MG63 (cell line): ENCODE data around the gene TMTC2. TPM values are rescaled to one million over a fixed set of nuclear protein-coding genes. Genes with fewer than 3 reads are reported as not detected.

ENCODE experiments used
- DNase-seq: peaks from one replicate; pipeline ENCODE4 v3.0.0-alpha.2; 2020
- H3K27me3 ChIP-seq: fragments of 250-450 bp; sonication (Bioruptor Pico); 2 replicates; pipeline ENCODE4 v1.5.1; 2020; ENCODE audit warnings: mild to moderate bottlenecking, moderate library complexity
- H3K36me3 ChIP-seq: fragments of 250-450 bp; sonication (Bioruptor Pico); 2 replicates; pipeline ENCODE4 v1.5.1; 2020; ENCODE audit warnings: mild to moderate bottlenecking, moderate library complexity
- H3K4me3 ChIP-seq: fragments of 250-450 bp; sonication (Bioruptor Pico); 2 replicates; pipeline ENCODE4 v1.5.1; 2020; ENCODE audit warnings: mild to moderate bottlenecking, moderate library complexity
- H3K9me3 ChIP-seq: fragments of 250-450 bp; sonication (Bioruptor Pico); 2 replicates; pipeline ENCODE4 v1.5.1; 2020; ENCODE audit warnings: mild to moderate bottlenecking, moderate library complexity
- total RNA-seq: library from RNA; depleted of rRNA; stranded (reverse); fragments of >200 nt; shearing (Covaris generic); gene quantifications from 2 replicates; pipeline ENCODE4 v1.2.3, GENCODE V29; 2014; ENCODE audit warnings: low replicate concordance

TMTC2 gene
- total RNA-seq, 1 experiment from 2014 or later = 1.8 TPM

DNA sequence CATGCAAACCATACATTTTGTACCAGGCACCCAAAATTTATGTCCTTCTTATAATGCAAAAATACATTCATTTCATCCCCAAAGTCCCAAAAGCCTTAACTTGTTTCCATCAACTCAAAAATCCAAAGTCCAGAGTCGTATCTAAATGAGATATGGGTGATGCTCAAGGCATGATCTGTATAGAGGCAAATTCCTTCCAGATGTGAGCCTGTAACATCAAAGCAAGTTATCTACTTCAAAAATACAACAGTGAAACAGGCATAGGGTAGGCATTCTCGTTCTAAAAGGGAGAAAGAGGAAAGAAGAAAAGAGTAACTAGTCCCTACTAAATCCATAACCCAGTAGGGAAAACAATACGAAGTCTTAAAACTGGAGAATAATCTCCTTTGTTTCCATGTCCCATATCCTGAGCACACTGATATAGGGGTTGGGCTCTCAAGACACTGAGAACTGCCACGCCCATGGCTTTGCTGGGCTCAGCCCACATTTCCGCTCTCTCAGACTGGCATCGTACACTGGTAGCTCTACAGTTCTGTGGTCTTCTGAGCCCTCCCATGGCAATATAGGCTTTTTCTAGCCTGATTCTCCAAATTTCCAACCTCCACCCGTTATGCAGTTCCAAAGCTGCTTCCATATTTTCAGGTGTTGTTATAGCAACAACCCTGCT, 232.8 kb downstream of the TMTC2 start:
- Histone ChIP-seq H3K9me3 (no peaks in the 10 kb centered on the region), H3K27me3 (no peaks in the 10 kb centered on the region), H3K4me3 (no peak overlapping the region), H3K36me3 (no peaks in the 10 kb centered on the region)
- DNase-seq = no peak

- H3K9me3 ChIP-seq = no peaks in the 10 kb centered on the region
- H3K36me3 ChIP-seq = no peaks in the 10 kb centered on the region
- no peaks in the 10 kb centered on the region for H3K27me3 ChIP-seq
- DNase-seq = no peak
- no peak overlapping the region for H3K4me3 ChIP-seq
These were observed 237.2 kb downstream of the TMTC2 start for GRCh38 chr12:82923935-82924334.

GRCh38 chr12:82926630-82927029, 239.9 kb downstream of the TMTC2 start:
- DNase-seq = no peak
- no peak overlapping the region for H3K4me3 ChIP-seq
- no peaks in the 10 kb centered on the region for H3K27me3 ChIP-seq
- H3K9me3 ChIP-seq = no peaks in the 10 kb centered on the region
- no peaks in the 10 kb centered on the region for H3K36me3 ChIP-seq

DNA sequence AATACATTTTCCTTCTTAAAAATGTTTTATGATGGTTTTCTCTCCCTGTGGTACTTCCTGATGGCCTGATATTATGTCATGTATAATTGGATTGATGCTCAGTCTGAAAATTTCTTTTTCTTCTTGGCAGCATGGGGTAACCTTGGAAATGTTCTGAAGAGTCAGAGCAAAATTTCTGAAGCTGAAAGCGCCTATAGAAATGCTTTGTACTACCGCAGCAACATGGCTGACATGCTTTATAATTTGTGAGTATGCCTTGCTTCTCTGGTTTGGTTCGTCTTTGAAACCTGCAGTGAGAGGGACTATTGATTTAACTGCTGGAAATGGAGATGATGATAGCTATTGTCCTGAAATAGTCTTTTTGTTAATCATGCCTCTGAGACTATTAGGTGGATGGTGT, 243.6 kb downstream of the TMTC2 start:
- DNase-seq = no peak
- Histone ChIP-seq H3K9me3 (no peaks in the 10 kb centered on the region), H3K36me3 (no peaks in the 10 kb centered on the region), H3K27me3 (no peaks in the 10 kb centered on the region), H3K4me3 (no peak overlapping the region)

DNA sequence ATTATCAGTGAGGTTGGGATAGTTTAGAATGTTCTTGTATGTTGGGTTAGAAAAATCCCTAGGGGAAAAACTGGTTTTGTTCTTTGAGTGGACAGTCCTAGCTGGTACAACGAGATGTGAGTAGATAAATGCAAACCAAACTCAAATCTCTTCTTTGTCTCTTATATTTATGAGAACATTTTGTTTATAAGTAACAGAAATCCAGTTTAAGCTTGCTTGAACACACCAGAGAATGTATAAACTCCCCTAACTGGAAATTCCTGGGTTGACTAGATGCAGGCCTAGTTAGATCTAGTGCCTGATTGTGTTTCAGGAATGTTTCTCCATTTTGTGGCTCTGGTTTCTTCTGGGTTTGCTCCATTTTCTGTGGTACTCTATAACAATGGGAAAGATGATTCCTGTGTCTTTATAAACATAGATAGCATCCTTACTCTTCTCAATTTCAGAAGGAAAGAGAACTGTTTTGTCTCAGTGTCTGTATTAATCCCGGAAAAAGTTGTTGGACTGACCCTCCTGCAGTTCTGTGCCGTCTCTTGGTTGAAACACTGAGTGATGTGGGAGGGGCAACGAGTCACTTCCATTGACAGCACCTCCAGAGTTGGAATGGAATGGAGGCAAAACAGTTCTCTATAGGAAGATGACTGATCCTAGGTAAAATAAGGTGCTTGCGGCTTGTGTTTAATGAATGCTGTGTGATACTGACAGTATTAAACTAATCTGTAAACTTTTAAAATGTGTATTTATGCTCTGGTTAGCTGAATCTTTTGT, 244.8 kb downstream of the TMTC2 start:
- Histone ChIP-seq H3K27me3 (no peaks in the 10 kb centered on the region), H3K4me3 (no peak overlapping the region), H3K9me3 (no peaks in the 10 kb centered on the region), H3K36me3 (no peaks in the 10 kb centered on the region)
- no peak for DNase-seq

GRCh38 chr12:82937151-82937550, 250.4 kb downstream of the TMTC2 start:
- no peak for DNase-seq
- H3K9me3 ChIP-seq = no peaks in the 10 kb centered on the region
- no peaks in the 10 kb centered on the region for H3K27me3 ChIP-seq
- H3K4me3 ChIP-seq = no peak overlapping the region
- H3K36me3 ChIP-seq = no peaks in the 10 kb centered on the region

DNA sequence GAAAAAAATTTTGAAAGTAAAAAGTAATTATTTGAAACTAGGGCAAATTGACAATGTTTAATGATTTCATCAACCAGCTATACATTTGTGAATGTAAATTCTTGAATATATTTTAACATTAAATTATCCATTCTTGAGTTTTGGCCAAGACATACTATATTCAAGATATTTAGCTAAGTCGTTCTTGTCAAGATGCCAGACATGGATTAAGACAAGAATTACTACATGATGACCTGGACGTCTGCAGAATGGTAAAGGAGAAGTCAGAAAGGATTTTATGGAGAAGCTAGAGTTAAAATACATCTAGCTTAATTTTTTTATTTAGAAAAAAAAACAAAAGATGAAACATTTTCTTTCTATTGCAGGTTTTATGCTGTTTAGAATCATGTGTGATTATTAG, 255.8 kb downstream of the TMTC2 start:
- Histone ChIP-seq H3K27me3 (no peaks in the 10 kb centered on the region), H3K4me3 (no peak overlapping the region), H3K36me3 (no peaks in the 10 kb centered on the region), H3K9me3 (no peaks in the 10 kb centered on the region)
- DNase-seq = no peak

DNA sequence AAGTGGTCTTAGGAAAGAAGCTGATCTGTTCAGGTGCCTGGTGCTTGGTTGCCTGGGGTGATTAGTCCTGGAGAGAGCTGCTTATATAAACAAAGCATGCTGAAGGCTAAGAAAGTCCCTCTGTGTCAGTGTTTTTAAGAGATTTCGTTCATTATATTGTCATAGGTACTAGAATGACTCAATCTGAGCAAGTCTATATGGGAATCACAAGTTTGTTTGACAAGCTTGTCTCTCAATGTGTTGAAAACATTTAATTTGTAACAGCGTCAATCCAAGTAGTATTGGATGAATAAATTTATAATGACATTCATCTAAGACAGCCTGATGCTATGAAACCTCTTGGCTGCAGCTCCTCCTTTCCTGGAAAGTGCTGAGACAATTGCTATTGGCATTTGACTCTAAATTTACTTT, 256.3 kb downstream of the TMTC2 start:
- Histone ChIP-seq H3K36me3 (no peaks in the 10 kb centered on the region), H3K4me3 (no peak overlapping the region), H3K27me3 (no peaks in the 10 kb centered on the region), H3K9me3 (no peaks in the 10 kb centered on the region)
- DNase-seq = no peak

- Histone ChIP-seq H3K27me3 (no peaks in the 10 kb centered on the region), H3K9me3 (no peaks in the 10 kb centered on the region), H3K4me3 (no peak overlapping the region), H3K36me3 (no peaks in the 10 kb centered on the region)
- no peak for DNase-seq
These were observed 261.8 kb downstream of the TMTC2 start for GRCh38 chr12:82948491-82948890.

- Histone ChIP-seq H3K9me3 (no peaks in the 10 kb centered on the region), H3K4me3 (no peak overlapping the region), H3K27me3 (no peaks in the 10 kb centered on the region), H3K36me3 (no peaks in the 10 kb centered on the region)
- DNase-seq = no peak
These were observed 263.6 kb downstream of the TMTC2 start for GRCh38 chr12:82950356-82950755.

GRCh38 chr12:82952946-82953345, 266.2 kb downstream of the TMTC2 start:
- no peak overlapping the region for H3K4me3 ChIP-seq
- no peaks in the 10 kb centered on the region for H3K9me3 ChIP-seq
- H3K27me3 ChIP-seq = no peaks in the 10 kb centered on the region
- no peak for DNase-seq
- H3K36me3 ChIP-seq = no peaks in the 10 kb centered on the region

DNA sequence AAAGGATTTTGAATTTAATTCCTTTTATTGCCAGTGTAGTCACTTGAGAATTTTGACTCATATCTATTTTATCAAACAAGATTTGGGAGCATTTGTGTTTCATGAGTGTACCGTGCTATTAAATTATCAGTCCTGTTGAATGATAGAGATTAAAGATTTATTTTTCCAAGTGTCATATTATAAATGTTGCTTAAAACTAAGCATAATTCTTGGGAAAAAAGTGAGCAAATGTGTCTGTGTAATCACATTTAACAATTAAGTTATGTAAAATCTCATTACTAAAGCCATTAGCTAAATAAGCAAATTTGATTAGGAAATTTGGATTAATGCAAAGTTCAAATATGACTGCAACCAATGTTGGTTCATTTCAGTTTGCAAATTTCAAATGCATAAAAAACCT, 266.7 kb downstream of the TMTC2 start:
- Histone ChIP-seq H3K9me3 (no peaks in the 10 kb centered on the region), H3K27me3 (no peaks in the 10 kb centered on the region), H3K36me3 (no peaks in the 10 kb centered on the region), H3K4me3 (no peak overlapping the region)
- no peak for DNase-seq

GRCh38 chr12:82954064-82954463, 267.4 kb downstream of the TMTC2 start:
- Histone ChIP-seq H3K9me3 (no peaks in the 10 kb centered on the region), H3K27me3 (no peaks in the 10 kb centered on the region), H3K36me3 (no peaks in the 10 kb centered on the region), H3K4me3 (no peak overlapping the region)
- DNase-seq = no peak

DNA sequence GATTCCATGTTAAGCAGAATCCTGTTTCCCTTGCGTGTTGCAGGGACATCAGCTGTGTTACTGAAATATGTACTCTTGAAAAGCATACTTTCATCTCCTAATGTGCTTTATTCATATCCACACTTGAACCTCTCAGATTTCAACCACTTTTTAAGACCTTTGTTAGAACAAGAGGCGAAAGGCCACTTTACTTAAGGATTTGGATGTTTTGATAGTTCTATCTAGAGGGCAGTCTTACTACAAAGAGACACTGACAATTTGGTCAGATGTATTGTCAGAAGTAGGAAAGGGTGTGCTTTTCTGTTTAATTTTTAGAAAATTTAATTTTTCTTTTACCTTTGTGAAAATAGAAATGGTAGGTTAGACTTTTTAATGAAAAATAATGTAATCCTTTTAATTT, 267.9 kb downstream of the TMTC2 start:
- no peak for DNase-seq
- Histone ChIP-seq H3K27me3 (no peaks in the 10 kb centered on the region), H3K4me3 (no peak overlapping the region), H3K36me3 (no peaks in the 10 kb centered on the region), H3K9me3 (no peaks in the 10 kb centered on the region)

- DNase-seq = no peak
- no peaks in the 10 kb centered on the region for H3K9me3 ChIP-seq
These were observed 268.3 kb downstream of the TMTC2 start for GRCh38 chr12:82955043-82955442.

DNA sequence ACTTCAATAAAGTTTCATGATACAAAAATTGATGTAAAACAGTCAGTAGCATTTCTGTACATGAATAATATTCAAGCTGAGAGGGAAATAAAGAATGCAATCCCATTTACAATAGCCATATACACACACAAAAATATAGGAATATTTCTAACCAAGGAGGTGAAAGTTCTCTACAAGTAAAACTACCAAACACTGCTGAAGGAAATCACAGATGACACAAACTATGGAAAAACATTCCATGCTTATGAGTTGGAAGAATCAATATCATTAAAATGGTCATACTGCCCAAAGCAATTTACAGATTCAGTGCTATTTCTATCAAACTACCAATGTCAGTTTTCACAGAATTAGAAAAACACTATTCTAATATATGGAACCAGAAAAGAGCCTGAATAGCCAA, 272.3 kb downstream of the TMTC2 start:
- H3K36me3 ChIP-seq = no peaks in the 10 kb centered on the region

More at GRCh38 chr12:82955043-82955442, 268.3 kb downstream of the TMTC2 start:
- Histone ChIP-seq H3K36me3 (no peaks in the 10 kb centered on the region), H3K27me3 (no peaks in the 10 kb centered on the region), H3K4me3 (no peak overlapping the region)

GRCh38 chr12:82959821-82960220, 273.1 kb downstream of the TMTC2 start:
- H3K4me3 ChIP-seq = no peak overlapping the region
- no peaks in the 10 kb centered on the region for H3K9me3 ChIP-seq
- no peaks in the 10 kb centered on the region for H3K27me3 ChIP-seq
- no peaks in the 10 kb centered on the region for H3K36me3 ChIP-seq
- DNase-seq = no peak

More for the DNA sequence above, 272.3 kb downstream of the TMTC2 start:
- no peaks in the 10 kb centered on the region for H3K27me3 ChIP-seq
- DNase-seq = no peak
- H3K9me3 ChIP-seq = no peaks in the 10 kb centered on the region
- H3K4me3 ChIP-seq = no peak overlapping the region

GRCh38 chr12:82961835-82962234, 275.1 kb downstream of the TMTC2 start:
- Histone ChIP-seq H3K36me3 (no peaks in the 10 kb centered on the region), H3K9me3 (no peaks in the 10 kb centered on the region), H3K4me3 (no peak overlapping the region), H3K27me3 (no peaks in the 10 kb centered on the region)
- no peak for DNase-seq
